GM18907 (cell line): ENCODE data around the gene EHBP1.
A peak's percentile ranks its signal among the peaks of the same experiment; 100 is the strongest.
"Not testable (repeated sequence)": the region's sequence is repeated elsewhere in the genome, so short reads cannot be mapped to it uniquely, and the experiment has no call there.

Source experiments
- ATAC-seq: cut with Tn5 transposase; IDR thresholded peaks from one replicate; pipeline ENCODE4 v1.9.1; 2021; ENCODE audit warnings: mild to moderate bottlenecking, moderate library complexity; ENCODE audit not compliant: unreplicated experiment

EHBP1 gene

DNA sequence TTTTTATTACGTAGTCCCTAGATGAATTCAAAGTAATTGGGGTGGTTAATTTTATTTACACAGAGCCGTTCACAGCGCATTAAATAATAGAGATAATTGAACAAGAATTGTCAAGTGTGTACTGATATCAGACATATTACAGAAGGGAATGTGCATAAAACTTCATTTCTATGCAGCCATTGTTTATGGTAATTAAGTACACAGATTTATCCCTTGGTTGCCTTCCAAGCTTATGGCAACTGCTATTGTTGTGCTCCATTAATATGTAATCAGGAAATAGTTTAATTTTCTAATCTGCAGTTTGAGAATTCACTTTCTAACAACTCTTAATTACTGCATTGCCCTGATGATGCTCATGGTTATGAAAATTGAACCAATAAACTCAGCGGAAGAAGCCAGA is 297.8 kb downstream of the EHBP1 start:
- ATAC-seq = no peak

DNA sequence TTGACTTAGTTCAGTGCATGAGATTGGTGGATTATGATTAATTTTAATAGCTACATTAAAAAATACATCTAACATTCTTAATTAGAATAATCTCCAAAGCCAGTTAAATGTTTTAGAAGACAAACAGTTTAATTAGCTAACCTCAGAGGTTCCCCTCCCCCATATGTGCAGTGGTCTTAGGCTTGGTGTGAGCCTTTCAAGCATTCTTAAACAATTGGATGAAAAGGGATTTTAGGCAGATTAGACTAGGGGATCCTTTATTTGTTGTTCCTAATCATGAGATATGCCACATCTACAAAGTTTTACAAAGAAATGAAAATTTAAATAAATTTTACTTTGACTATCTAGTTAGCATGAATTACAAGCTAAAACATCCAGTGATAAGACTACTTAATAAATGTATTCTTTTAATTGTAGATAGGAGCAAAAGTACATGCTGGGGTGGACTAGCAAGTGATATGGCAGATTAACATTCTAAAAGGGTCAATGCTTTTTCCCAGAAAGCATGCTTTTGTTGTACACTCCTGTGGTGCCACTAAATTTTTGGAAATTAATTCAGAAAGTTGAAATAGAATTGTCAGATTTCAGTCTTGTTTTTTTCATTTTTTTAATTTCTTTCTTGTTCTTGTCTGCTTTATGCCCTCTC is 302.4 kb downstream of the EHBP1 start:
- no peak for ATAC-seq

- no peak for ATAC-seq
Observed at GRCh38 chr2:63008838-63009237, 303.3 kb downstream of the EHBP1 start.

DNA sequence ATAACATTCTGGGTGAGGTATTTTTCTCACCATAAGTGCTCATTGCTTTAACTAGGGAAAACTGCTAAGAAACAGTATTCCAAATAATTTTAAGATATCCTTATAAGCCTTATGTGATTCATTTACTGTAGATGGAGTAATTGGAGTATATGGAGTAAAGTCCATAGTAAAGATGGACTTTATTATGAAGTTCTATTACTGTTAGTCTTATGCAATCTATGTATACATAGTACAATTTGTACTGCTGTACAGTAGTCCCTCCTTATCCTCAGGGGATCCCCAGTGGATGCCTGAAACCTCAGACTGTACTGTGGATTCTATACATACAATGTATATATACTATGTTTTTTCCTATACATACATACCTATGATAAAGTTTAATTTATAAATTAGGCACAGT is 304.0 kb downstream of the EHBP1 start:
- no peak for ATAC-seq

- ATAC-seq = no peak
Observed at GRCh38 chr2:63012541-63012940, 307.0 kb downstream of the EHBP1 start.

- ATAC-seq = no peak
Observed at GRCh38 chr2:63013438-63013837, 307.9 kb downstream of the EHBP1 start.

DNA sequence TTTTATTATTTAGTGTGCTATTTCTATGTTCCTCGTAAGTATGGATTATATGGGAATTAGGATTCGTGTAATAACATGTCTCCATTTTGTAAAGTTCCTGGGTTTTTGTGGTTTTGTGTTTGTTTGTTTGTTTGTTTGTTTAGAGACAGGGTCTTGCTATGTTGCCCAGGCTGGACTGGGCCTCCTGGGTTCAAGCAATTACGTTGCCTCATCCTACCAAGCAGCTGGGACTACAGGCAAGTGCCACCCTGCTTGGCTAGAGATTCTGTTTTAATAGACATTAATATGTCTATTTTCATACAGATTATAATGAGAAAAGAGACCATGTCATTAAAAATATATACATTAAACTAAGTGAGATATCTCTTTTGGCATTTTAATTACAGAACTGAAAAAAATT is 309.9 kb downstream of the EHBP1 start:
- ATAC-seq = no peak

DNA sequence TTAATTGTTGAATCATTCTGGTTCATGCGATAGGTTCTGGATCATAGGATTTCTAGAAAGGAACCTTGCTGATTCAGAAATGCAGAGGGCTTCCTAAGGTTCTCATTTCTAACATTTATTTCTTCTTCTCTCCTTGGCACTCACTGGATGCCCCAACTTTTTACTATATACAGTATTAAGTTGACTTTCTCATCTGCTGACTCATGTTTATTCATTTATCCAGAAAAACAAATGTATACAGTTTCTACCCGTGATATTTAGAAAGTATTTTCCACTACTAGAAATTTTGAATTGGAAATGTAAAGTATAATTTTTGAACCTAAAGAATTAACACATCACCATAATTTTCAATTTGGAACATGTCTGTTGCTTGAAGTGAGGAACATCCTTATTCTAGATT is 312.9 kb downstream of the EHBP1 start:
- no peak for ATAC-seq

GRCh38 chr2:63019686-63020085 is 314.2 kb downstream of the EHBP1 start:
- not testable (repeated sequence) for ATAC-seq

DNA sequence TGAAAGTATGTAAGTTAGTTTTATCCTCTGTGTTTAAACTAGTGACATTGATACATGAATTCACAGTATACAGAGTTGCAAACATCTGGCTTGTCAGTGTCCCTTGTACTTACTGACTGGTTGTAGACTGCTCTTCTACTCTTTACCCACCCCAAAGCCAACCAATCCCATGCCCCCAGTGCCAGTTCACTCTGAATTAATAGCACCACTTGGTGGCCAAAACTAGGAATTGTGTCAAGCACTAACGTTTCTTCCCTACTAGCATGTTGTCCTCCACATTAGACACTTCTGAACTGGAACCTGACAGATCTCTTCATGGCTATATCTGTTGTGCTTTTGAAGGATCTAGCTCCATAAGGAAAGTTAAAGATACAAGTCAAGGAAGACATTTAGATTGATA is 317.9 kb downstream of the EHBP1 start:
- peak; percentile 67 for ATAC-seq

GRCh38 chr2:63027220-63027619 is 321.7 kb downstream of the EHBP1 start:
- no peak for ATAC-seq

DNA sequence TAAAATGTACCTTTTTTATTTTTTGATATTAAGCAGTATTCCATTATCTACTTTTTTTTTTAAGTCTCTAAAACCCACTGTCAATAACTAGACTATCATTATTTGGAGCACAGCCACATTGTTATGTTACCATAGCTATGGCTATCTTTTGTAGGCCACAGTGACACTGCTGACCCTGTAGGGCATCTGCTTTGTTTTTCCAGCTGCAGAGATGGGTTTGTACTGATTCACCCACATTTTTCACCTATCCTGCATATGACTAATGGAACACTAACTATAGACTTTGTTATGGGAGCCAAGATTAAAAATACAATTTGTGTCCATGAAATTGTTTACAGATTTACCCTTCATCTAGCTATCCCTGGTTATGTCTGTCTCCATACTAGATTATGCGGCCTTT is 323.5 kb downstream of the EHBP1 start:
- ATAC-seq = no peak

GRCh38 chr2:63034526-63034925 is 329.0 kb downstream of the EHBP1 start:
- ATAC-seq = no peak

DNA sequence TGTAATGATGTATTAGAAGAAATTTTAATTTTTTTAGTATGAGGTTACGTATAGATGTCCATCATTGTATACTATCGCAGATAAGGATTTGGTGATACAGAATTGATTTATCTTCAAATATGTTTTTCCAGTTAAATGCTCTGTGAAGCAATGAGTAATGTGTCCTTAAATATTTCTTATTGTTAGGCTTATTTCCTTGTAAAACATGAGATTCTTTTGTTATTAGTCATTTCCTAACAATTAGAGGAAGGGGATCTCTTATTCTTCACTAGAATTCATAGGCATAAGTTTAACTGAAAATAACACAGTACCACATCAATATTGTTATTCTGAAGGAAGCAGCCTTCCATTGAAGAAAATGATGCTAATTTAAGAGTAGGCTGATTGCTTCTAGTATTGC is 329.7 kb downstream of the EHBP1 start:
- no peak for ATAC-seq

GRCh38 chr2:63035660-63036059 is 330.1 kb downstream of the EHBP1 start:
- ATAC-seq = no peak

DNA sequence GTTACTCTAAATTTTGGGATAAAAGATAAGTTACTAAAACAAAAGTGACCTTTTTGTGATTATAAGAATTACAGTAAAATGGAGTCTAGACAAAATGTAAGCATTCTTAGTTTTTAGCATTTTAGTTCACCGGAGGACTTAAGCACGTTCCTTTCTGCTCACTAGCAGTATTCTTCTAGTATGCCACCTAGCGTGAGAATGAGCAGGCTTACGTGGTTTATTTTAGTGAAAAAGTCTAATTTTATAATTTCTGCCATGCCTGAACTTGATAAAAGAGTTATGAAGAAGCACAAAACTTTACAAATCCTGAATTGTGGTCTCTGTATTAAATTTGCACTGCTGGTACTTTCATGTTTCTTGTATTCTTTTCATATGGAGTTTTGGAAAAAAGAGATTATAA is 332.5 kb downstream of the EHBP1 start:
- no peak for ATAC-seq

GRCh38 chr2:63040586-63040985 is 335.1 kb downstream of the EHBP1 start:
- no peak for ATAC-seq

DNA sequence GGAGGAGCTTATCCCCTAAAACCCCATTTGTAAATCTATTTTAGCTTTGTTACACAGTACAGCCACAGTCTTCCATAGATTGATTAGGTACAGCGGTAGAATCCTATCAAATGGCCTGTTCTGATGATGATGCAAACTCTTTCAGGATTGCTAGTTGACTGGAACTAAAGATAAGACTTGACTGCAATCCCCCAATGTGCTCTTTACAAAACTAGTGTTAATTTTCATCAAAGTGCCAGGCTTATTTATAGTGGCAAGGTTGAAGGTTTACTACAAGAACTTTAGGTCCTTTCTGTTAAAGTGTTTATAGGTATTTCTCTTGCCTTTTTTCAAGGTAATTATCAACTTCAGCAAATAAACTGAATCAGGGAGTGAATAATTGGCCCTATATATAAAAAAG is 336.1 kb downstream of the EHBP1 start:
- no peak for ATAC-seq

DNA sequence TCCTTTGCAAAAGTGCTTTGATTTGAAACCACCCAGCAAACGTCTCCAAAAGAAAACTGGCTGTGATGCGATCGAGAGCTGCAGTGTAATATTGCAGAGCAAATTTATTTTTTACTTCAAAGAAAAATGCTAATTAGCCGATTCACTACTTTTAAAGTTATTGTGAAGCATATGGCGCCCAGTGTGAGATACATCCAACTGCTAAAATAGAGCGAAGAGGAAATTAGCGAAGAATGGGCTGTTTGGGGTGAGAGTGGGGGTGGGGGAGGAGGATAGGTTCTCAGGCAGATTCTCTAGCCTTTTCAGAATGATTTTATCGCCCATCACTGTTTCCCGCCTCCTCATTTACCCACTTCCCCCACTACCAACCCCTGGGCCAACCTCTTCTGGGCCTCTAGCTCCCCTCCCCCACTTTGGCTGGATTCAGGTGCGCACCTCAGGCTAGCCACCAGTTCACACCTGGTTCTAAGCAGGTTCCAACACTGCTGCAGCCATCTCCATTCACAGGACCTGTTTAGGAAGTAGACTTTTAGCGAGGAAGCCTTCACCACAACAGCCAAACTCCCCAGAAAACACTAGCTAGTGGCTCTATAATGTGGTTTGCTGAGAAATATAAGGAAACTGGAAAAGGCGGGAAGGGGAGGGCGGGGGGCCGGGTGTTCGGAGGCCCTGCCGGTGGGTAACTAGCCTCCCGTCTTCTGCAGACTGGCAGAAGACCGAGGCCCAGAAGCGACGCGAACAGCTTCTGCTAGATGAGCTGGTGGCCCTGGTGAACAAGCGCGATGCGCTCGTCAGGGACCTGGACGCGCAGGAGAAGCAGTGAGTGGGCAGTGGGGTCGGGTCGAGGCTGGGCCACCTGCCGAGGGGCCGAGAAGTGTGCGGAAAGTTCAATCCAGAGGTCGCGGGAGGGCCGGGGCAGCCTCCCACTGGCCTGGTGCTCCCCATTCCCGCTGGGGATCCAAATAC is 339.1 kb downstream of the EHBP1 start:
- ATAC-seq = no peak

DNA sequence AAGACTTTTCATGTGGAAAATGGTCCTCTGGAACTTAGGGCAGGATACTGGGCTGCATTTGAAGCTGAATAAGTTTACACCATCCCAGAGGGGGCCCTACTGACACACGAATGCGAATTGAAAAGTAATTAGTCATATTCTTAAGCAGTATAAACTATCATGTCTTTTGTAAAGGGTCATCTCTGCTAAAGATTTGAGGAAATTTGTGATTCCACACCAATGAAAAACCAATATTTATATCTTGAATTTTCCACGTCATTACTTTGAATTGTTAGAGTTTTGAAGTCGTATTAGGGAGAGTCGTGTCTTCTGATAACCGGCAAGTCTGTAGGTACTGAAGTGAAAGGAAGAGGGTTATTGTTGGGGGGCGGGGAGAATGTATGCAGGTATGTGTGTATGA is 341.0 kb downstream of the EHBP1 start:
- ATAC-seq = no peak

DNA sequence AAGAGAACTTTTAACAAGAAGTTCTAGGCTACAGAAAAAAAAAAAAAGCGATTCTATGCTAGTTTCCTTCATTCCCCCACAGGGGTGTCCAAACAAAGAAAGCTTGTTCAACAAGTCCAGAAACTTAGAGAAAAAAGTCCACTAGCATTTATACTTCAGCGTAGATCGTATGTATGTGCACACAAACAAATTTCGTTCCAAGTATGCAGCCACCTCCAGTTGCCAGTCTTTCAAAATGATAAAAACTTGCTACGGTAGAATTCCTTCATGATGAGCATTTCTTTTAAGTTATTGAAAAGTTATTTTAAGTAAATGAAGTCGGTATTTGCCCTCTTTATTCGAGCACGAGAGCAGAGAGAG is 341.4 kb downstream of the EHBP1 start:
- no peak for ATAC-seq
